ENCODE data around the gene KRT38.

DNA sequence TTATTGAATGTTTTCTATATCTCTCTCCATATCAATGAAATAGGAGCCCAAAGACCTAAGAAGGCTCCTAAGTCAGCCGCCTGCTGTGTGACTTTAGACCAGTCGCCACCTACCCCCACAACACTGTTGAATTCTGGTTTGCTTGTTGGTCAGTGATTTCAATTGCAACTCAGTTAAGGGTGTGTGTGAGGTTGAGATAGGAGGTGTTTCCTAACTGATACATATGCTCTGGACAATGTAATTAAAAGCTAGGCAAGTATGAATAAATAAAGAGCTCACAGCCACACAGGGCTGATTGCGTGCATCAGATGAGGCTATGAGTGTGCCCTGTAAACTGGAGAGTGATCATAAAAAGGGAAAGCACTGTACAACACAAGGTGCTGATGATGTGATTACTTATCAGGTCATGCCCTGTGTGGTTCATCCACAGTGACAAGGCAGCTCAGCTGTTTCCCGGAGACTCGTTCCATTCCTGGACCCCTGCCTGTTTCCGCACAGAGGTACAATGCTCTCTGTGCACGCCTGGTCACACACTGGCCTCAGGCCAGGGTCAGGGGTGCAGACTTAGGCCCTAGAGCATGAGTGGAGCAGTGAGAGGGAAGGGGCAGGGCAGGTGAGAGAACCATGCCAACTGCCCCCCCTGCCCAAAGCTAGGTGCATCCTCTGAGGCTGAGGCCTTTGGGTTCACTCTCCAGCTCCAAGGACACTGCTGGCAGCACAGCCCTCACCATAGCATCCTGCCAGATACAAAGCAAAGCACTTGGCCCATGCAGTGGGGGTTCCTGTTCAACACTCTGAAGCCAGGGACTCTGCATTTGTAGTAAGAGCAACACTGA, 43.4 kb upstream of the KRT38 start:
- TF ChIP-seq, protein P1, sequence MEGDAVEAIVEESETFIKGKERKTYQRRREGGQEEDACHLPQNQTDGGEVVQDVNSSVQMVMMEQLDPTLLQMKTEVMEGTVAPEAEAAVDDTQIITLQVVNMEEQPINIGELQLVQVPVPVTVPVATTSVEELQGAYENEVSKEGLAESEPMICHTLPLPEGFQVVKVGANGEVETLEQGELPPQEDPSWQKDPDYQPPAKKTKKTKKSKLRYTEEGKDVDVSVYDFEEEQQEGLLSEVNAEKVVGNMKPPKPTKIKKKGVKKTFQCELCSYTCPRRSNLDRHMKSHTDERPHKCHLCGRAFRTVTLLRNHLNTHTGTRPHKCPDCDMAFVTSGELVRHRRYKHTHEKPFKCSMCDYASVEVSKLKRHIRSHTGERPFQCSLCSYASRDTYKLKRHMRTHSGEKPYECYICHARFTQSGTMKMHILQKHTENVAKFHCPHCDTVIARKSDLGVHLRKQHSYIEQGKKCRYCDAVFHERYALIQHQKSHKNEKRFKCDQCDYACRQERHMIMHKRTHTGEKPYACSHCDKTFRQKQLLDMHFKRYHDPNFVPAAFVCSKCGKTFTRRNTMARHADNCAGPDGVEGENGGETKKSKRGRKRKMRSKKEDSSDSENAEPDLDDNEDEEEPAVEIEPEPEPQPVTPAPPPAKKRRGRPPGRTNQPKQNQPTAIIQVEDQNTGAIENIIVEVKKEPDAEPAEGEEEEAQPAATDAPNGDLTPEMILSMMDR (IDR thresholded peaks at IDR 0.05; ENCODE audit: insufficient read depth, low read depth, low read length): no peak
- no peak for TF ChIP-seq EZH2 (IDR thresholded peaks at IDR 0.05; ENCODE audit: insufficient read depth, low read length)
